HS-27A (cell line): ENCODE data around the gene HIF3A.
"Not testable (repeated sequence)": the region's sequence is repeated elsewhere in the genome, so short reads cannot be mapped to it uniquely, and the experiment has no call there.

Experiments
- DNase-seq: peaks from one replicate; pipeline ENCODE4 v3.0.0-alpha.2; 2012; ENCODE audit warnings: low read depth, missing footprints

HIF3A gene

DNA sequence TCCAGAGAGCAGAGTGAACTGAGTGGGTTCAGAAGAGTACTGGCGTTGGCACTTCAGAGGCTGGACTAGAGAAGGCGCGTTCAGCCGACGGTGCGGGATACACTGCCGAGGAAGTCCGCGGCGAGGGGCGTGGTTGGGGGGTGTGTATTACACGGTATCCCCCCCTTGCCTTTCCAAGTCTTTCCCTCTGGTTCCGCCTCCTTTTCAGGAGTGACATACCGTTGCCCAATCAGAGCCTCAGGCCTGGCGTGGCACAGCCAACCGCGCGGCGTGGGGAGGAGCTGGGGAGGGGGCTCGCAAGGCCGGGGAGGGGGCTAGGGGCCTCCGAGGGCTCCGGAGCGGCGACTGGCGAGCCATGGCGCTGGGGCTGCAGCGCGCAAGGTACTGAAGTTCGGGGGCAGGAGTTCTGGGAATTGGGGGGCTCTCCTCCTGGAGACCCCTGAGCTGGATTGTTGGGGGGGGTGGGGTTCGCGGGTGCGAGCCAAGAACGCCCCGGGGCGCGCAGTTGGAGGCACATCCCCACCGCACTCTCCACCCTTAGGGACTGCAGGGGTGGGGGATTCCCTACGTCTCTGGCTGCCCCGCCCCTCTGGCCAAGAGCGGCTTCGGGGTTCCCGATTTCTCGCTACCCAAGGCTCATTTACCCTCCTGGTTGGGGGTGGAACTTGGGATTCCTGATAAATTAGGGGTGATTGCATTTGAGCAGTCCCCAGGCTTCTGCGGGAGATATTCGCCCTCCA, at the start of gene HIF3A:
Gene HIF3A, plus strand, starts transcription at position 321 of the 740 bp plus-strand sequence. Its CDS starts 35 bp downstream, at position 356.
- no peak for DNase-seq

DNA sequence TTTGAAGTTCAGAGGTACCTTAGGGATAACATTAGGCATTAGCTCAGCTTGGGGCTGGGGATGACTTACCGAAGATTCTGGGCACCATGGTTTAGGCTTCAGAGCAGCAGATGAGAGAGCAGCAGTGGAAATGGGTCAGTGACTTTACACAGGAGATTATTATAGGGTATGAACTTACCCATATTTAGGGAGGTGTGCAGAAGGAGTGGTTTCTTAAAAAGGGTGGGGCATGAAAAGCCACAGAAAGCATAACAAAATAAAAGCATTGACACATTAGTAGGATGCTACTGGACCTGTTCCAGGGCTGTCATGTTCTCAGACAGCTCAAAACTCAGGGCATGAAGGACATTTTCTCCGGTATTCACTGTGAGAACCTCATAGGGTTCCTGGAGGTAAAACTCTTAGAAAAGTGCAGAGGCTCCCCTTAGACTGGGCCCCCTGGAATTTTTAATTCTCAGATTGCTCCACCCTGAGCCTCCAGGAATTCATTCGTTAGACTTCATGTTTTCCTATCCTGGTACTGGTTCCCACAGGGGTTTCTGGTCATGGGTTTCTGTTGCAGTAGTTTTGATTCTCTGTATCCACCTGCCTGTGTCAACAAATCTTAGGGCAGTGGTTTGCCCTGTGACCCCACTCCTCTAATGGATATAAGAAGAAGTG, 46.6 kb upstream of the HIF3A start:
- DNase-seq: no peak

DNA sequence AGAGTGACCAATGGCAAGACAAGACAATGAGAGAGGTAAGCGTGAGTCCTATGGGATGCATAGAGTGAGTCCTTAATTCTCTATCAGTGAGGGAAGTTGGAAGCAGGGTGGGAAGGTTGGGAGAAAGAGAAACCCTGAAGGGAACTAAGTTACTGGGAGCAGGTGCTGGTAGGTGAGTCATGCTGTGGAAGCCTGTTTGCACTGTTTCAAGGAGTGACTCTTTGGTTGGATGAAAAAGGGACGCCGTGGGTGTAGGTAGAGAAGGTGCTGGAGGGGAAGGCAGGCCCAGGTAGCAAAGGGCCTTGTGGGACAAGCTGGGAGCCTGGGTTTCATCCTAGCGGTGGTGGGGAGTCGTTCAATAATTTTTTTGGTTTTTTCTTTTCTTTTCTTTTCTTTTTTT, 45.4 kb upstream of the HIF3A start:
- DNase-seq: no peak

DNA sequence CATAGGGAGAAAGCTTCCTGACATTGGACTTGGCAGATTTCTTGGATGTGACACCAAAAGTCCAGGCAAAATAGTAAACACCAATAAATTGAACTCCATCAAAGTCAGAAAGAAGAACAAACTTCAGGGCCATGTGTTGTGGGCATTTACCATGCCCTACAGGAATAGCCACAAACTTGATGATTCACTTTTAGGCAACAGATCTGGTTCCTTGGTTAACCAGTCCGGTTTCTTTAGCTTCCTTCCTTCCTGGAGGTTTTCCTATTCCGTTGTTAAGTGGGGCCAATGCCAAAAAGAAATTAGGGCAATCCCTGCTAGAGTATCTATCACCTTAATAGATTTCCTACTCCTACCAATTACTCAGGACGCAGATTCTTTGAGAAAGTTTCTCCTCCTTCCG, 42.1 kb upstream of the HIF3A start:
- DNase-seq: no peak

DNA sequence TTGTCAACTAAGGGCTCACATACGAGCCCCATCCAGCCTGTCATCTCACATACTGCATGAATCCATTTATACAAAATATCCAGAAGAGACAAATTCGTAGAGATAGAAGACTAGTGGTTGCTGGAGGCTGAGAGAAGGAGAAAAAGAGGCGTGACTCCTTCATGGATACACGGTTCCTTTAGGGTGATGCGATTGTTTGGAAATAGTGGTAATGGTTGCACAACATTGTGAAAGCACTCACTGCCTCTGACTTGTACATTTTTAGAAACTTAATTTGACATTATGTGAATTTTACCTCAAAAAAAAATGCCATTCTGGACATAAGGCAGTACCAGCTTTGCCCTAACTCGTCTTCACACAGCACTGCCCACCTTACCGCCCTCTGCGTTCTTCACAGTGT, 40.0 kb upstream of the HIF3A start:
- DNase-seq: no peak

DNA sequence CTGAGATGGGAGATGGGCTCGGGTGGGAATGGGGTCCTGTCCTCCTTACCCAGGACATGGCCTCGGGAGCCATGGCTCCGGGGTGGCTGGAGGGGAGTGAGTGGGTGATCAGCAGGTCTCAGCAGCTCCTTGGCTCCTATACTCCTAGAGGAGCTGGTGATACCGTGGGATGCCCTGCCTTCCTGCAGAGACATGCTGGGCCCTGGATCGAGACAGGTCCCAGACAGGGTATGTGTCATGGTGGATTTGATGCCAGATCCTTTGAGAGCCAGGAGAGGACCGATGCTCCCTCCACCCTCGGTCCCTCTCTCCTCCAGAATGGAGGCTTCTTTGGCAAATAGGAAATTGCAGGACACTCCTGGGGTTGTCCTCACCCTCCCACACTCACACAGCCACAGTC, 35.3 kb upstream of the HIF3A start:
- DNase-seq: not testable (repeated sequence)

DNA sequence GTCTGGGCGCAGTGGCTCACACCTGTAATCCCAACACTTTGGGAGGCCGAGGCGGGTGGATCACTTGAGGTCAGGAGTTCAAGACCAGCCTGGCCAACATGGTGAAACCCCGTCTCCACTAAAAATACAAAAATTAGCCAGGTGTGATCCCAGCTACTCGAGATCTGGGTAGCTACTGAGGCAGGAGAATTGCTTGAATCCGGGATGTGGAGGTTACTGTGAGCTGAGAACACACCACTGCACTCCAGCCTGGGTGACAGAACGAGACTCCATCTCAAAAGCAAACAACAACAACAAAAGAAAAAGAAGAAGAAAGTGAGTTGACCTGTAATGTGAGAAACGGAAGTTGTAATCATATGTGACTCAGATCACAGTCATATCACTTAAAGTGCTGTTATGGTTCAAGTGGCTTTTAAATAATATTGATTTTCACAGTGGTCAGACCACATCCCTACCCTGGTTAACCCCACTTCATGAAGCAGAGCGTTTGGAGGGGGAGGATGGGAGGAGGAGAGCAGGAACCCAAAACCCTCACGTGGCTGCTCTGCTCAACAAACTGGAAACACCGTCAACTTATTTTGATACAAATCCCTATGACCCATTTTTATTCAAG, 34.1 kb upstream of the HIF3A start:
- peak; percentile 42 for DNase-seq

DNA sequence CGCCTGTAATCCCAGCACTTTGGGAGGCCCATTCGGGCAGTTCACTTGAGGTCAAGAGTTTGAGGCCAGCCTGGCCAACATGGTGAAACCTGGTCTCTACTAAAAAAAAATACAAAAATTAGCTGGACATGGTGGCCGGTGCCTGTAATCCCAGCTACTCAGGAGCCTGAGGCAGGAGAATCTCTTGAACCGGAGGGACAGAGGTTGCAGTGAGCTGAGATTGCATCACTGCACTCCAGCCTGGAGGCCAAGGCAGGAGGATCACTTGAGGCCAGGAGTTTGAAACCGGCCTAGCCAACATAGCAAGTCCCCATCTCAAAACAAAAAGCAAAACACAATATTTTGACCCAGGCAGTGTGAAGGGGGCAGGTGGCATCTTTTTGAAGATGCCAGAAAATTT, 32.0 kb upstream of the HIF3A start:
- not testable (repeated sequence) for DNase-seq

DNA sequence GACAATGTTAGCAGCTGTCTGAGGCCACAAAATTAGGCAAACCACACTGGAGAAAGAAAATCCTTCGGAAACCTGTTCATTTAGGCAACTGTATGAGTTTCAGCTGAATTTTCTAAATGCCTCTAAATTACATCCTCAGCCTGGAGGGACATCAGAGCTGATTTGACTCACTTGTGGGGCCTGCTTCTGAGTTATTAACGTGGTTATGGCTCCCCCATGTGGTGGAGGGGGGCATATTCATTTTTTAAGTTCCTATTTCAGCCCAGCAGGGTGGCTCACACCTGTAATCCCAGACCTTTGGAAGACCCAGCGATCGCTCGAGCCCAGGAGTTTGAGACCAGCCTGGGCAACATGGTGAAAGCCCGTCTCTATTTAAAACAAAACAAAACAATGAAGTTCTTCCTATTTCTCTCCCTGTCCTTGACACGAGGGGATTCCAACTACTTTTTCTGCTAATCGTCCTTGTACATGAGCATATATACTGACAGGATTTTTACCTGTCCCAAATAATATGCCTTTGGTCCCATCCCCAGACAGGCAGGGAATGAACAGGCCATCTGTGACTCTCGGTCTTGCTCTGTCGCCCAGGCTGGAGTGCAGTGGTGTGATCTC, 31.5 kb upstream of the HIF3A start:
- DNase-seq: no peak

DNA sequence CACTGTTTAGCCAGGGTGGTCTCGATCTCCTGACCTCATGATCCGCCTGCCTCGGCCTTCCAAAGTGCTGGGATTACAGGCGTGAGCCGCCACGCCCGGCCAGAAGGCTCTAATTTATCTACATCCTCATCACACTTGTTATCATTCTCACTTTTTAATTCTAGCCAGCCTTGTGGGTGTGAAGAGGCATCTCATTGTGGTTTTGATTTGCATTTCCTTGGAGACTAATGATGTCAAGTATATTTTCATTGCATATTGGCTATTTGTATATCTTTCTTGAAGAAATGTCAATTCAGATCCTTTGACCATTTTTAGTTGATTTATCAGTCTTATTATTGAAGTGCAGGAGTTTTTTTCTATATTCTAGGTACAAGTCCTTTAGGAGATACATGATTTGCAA, 27.7 kb upstream of the HIF3A start:
- no peak for DNase-seq

DNA sequence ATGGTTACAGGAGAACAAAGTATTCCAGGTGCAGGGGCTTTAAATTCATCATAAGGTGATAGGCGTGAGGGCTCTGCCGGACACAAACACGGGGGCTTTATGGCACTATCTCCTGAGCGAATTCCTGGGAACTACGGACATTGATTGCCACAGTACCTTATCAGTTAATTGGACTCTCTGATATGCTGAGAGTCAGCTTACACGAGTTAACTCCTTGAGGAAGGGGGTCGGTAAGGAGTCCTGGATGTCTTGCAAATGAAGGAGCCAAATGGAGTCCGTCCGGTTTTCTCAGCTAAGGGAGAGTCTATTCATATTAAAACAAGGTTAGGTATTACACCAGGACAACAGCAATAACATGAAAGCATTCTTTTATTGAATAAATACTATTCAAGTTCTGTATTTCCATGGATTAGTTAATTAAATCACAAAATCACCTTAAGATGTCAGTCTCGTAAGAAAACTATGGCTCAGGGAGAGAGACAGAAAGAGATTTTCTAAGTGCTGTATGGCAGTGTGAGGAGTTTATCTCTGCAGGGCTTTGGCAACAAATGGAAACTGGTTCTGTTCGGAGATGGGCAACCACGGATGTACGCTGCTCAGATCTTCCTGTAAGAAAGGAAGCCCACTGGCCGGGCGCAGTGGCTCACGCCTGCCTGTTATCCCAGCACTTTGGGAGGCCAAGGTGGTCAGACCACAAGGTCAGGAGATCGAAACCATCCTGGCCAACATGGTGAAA, 26.2 kb upstream of the HIF3A start:
- DNase-seq: no peak

DNA sequence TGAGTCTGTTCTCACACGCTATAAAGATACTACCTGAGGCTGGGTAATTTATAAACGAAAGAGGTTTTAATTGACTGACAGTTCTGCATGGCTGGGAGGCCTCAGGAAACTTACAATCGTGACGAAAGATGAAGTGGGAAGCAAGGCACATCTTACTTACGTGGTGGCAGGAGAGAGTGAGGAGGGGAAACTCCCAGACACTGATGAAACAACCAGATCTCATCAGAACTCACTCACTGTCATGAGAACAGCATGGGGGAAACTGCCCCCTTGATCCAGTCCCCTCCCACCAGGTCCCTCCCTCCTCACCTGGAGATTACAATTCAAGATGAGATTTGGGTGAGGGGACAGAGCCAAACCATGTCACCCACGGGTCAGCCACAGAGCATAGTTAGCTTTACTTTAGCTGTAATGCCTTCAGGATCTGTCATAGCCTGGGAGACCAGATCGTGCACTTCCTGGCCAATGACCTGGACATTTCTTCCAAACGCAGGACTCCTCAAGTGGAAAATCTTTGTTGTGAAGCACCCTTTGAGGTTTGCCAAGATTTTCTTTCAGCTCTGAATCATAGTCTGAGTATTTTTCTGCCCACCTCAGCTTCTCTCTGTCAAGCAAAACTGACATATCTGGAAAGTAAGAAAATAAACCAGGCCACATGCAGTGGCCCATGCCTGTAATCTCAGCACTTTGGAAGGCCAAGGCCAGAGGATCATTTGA, 25.2 kb upstream of the HIF3A start:
- DNase-seq: no peak

DNA sequence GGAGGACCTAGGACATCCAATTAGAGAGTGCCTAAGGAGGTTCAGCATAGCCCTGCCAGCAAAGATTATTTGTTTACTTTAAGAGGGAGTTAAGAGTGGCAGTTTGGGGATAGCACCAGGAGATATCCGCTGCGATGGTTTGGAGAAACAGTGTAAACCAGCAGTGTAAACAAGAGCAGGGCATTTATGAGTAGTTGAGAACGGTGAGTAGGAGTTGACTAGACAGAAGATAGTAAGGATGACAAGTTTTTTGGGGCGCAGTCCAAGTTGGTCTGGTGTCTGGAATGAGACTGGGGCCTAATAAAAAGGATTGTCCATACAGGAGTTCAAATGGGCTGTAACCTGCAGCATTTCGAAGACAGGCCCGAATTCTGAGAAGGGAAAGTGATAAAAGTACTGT, 22.9 kb upstream of the HIF3A start:
- DNase-seq: not testable (repeated sequence)

DNA sequence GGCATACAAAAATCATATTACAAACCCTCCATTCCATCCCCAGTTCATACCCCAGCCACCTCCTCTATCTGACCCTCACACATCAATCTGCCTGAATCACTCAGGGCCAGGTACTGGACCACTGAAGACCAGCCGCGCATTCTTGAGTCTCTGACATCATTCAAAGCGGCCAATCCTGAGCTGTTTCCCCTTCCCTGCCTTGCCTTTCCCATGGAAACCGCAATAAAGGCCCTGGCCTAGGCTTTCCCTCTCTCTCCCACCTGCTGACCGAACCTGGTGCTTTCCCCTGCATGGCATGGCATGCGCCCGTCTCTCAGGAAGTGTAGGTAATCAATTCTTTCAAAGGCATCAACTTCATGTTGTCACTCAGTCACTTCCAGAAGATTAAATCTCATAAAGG, 17.7 kb upstream of the HIF3A start:
- no peak for DNase-seq

DNA sequence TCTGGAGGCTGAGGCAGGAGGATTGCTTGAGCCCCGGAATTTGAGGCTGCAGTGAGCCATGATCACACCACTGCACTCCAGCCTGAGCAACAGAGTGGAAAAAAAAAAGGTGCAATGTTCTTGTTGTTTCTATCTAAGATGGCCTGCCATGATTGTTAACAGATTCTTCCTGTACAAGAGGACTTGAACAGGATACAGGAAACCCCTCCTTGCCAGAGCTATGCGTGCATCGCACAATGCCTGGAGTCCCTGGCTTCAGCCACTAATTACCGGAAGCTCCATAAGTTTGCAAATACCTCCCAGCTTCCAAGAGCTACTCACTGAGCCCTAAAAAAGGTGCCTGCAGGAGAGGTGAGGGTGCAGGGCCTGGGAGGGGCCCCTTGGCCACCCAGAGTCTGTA, 13.1 kb upstream of the HIF3A start:
- DNase-seq: no peak

DNA sequence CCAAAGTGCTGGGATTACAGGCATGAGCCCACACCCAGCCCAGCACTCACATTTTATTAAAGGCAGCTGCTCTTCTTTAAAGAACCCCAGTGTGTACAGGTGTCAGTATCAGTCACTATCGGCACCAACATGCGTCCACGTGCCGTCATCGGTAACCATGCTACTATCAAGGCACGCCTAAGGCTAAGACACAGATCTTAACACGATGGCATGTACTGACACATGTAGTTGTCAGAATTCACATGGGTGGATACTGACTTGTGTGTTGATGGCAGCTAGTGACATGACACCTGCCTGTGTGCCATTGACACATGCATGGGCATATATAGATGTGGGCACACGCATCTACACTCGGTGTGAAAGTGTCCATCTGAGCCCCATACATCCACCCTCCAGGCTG, 12.2 kb upstream of the HIF3A start:
- DNase-seq: no peak

DNA sequence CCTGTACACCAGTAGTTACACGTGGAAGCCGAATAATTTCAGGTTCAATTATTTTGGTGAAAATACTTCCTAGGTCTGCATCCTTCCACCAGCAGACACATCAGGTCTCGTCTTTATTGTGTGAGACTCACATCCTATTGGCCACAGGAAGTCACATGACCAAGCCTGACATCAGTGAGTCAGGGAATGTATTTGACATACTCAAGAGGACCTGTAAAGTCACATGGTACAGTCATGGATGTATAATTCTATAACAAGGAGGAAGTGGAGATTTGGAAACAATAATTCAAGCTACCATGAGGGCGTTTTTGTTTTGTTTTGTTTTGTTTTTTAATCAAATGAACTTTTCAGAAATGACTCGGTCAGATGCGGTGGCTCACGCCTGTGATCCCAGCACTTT, 9.3 kb upstream of the HIF3A start:
- DNase-seq: no peak

DNA sequence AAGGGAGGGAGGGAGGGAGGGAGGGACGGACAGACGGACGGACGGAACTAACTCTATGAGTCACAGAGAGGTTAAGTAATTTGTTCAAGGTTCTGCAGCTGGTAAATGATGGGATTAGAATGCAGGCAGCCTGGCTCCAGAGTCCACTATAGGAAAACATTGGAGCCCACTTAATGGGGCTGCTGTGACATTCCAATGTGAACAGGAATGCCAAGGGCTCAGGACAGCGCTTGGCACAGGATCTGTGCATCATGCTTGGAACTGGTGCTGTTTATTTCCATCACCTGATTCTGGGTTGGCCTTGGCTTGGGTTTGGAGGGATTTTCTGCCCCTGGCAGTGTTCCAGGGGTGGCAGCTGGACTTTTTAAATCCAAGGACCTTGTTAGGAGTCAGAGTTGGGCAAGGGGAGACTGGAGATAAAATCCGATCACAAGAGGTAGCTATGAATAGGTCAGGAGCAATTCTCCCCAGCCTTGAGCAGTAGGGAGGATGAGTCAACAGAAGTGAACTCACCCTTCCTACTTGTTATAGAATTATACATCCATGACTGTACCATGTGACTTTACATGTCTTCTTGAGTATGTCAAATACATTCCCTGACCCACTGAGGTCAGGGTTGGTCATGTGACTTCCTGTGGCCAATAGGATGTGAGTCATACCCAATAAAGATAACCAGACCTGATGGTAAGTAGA, 7.8 kb upstream of the HIF3A start:
- DNase-seq: peak; percentile 73

DNA sequence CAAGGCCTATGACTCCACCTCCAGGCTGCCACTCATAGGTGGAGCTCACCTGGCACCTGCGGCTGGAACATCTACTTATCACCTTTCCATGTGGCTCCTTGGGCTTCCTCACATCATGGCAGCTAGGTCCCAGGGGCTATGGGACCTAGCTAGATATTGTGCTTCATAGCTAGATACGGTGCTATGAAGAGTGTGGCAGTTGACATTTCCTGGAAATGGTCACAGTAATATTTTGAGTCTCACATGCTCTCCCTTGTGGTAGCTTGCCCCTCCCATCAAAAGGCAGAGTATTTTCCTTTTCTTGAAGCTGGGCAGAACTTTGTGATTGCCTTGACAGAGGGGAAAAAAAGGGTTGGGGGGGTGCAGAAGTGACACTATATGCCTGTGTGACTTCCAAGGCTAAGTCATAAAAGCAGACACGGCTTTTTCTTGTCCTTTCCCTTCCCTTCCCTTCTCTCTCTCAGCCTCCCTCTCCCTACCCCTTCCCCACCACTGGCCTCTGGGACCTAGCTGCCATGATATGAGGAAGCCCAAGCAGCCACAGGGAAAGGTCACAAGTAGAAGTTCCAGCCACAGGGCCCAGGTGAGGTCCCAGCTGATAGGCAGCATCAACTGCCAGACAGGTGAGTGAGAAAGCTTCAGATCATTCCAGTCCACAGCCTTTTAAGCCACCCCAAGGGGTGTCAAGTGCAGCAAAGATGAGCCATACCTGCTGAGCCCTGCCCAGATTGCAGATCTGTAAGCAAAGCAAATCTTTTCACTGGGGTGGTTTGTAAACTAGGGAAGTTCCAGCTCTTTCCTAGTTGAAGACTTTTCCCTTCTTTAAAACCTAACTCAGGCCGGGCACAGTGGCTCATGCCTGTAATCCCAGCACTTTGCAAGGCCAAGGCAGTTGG, 6.9 kb upstream of the HIF3A start:
- no peak for DNase-seq

DNA sequence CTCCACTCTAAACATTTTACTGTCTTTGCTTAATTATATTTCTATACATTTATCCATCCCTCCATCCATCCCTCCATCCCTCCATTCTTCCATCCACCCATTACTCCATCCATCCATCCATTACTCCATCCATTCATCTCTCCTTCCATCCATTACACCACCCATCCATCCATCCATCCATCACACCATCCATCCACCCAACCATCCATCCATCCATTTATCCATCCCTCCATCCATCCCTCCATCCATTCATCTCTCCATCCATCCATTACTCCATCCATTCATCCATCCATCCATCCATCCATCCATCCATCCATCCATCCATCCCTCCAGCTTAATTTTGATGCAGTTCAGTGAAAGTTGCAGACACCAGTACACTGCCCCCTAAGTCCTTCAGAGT, 5.0 kb upstream of the HIF3A start:
- no peak for DNase-seq
